Inflammatory macrophage treated with lipopolysaccharide for 4 hours (primary cell): ENCODE results near the gene SLC2A10.

Experiments used
- DNase-seq: peaks from one replicate; pipeline ENCODE4 v3.0.0-alpha.2; 2020

Gene SLC2A10

DNA sequence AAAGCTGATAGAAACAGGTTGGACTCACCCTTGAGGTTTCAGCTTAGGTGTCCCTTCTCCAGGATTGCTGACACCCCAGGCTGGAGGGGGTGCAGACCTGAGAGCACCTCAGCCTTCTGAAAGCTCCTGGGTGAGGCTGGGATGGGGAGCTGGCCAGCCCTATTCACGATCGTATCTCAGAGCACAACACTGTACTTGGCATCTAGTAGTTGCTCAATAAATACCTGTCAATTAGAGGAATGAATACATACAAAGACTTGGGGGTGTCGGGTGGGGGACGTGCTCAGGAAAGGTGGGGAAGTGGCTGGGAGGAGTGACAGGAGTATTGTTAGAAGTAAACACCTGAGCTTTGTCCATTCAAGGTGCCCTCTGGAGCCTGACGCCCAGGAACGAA, 61.7 kb downstream of the SLC2A10 start:
- DNase-seq = no peak

DNA sequence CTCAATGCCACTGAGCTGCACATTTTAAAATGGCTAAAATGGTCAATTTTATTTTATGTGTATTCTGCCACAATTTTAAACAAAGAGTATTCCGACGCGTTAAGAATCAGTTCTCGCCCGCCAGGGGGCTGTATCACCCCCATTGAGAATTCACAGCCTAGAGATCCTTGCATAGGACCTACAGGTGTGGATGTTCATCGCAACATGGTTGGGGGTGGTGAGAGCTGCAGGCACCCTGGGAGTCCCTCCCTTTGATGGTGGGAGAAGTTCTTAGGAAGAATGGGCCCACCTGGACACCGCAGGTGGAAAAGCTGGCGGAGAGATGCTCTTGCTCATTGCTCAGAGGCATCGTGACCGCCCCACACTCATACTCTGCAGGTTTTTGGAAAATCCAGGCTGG, 63.5 kb downstream of the SLC2A10 start:
- DNase-seq = no peak

DNA sequence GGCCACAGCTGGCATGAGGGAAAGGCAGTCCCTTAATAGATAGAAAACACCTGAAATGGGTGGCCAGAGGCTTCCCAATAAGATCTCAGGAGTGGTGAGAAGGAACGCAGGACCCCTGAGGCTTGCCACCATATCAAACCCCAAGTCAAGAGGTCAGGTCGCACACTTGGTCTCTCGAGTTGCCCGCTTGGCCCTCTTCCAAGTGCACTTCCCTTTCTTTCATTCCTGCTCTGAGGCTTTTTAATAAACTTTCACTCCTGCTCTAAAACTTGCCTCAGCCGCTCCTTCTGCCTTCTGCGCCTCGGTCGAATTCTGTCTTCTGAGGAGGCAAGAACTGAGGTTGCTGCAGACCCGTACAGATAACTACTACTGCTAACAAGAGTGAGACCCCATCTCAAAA, 64.2 kb downstream of the SLC2A10 start:
- DNase-seq = peak; percentile 6

DNA sequence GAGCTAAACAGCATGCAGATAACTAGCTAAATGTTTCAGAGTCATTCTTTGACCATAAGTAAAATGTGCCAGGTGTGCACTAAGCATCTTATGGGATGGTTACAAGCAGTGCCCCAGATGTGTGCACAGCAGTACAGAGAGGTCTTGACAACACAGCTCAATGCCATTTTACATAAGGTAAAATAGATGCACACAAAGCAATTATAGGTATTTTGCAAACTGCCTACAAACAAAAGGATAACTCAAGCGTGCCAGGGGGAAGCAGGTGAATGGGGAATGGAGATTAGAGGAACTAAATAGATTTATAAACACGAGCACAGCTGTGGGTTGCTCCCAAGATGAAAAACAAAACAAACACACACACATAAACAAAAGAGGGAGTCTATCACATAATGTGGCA, 64.8 kb downstream of the SLC2A10 start:
- no peak for DNase-seq

DNA sequence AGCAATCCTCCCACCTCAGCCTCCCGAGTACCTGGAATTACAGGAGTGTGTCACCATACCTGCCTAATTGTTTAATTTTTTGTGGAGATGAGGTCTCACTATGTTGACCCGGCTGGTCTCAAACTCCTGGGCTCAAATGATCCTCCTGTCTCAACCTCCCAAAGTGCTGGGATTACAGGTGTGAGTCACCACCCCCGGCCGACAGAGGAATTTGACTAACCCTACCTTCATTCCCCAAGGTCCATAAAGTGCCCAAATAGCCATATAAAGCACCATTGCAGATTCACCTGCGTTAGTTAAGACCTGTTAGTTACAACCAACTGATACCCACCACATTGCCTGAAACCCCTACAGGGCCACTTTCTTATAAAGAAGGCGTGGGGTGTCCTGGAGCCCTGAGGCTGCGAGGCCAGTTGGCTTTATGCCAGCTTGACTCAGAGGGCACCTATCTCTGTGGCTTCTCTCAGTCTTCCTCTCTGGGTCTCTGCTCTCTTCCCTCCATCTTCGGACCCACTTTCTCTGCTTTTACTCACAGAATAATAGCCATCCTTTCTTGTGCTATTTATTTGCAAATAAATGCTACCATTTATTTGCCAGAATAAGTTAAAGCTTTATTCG, 65.6 kb downstream of the SLC2A10 start:
- DNase-seq = no peak

DNA sequence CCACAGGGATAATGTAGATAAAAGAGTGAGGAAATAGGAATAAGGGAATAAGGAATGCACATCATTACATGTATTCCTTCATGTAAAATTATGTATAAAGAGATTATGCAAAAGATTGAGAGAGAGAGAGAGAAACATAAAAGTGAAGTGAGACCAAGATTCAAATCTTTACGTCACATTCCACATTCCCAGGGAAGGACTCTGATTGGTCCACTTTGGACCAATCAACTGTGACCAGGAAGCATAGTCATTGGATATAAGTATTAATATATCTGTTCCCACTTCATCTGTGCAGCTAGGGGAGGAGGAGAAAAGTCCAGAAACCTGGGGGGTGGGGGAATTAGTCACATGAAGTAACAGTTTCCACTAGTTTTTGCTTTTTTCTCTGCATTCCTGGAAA, 66.4 kb downstream of the SLC2A10 start:
- DNase-seq = no peak

DNA sequence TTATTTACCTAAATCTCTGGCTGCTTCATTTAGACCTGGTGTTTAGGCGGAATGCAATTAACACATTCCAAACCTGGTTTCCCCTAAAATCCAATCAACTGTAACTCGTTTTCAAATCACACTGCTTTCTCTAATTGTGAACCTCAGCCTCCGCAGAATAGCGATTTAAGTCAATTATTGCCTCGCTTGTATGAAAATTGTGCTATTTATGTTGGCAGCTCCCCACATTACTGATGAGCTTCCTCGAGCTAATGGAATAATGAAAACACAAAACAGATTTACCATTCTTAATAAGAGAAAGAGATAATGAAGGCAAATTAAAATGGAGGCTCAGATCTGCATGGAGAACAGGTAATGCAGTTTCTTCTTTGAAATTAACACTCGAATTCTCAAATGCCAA, 67.9 kb downstream of the SLC2A10 start:
- no peak for DNase-seq

DNA sequence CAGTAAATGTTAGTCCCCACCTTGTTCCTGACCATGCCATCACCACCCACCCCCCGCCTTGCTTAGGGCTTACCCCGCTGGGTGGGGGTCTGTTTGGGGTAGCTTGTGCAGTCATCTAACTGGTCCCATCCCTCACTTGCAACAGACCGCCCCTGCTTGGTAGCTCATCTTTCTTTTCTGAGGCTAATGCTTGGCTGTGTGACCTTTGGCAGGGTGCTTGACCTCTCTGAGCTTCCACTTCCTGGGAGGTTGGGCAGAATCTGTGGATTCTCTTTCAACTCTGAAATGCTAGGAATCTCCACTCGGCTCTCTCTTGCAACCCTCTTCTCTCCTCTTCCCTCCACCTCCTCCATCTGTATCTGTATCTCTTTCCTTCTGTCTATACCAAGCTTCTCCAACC, 70.4 kb downstream of the SLC2A10 start:
- DNase-seq = no peak

DNA sequence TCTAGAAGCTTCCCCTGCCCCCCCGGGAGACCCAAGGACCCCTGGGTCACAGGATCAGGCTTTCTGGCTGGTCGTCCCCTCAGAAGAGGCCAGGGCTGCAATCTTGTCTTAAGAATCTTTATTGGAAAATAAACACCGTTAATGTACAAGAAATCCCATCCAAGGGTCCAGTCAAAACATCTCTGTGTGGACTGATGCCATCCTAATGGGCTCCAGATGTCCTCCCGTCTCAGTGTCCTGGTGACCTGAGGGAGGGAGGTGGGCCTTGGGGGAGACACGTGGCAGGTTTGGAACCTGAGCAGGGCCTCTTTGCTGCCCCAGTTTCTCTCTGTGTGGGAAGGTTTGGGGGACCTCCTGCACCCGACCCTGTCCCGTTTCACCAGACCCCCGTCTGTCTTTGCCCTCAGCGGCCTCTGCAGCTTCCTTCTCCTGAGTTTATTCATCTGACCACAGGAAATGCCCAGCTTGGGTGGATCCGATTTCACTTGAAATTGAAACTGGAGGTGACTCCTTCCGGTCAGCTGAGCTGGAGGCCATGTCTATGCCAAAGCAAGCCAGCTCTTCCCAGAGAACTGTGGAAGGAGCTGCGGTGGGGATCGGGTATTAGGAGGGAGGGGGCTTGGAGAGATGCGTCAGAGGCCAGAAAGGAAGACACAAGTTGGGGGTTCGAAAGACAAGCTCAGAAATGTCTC, 75.1 kb downstream of the SLC2A10 start:
- DNase-seq = no peak
